Measurements from ENCODE around the gene ADAMTSL3. TPM values are rescaled to one million over a fixed set of nuclear protein-coding genes. Genes with fewer than 3 reads are reported as not detected.

Gene ADAMTSL3
- total and polyA plus RNA-seq, 4 donors: 0.85 to 58.2 (median 7.9) TPM

DNA sequence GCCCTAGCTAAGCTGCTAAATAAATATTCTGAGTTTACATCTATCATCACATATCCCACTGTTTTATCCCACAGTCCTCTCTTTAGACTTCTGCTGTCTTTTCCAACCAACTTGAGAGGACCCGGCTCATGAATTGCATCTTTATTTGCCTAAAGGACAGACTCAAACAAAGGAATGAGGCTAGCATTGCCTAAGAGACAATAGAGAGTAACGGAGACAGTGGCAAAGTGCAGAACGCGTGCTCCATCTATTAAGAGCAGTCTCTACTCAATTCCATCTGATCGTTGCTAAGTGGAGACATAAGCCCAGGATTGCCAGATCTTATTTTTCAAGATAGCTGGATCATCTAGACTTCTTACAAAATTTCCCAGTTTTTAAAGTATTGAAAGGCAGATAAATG lies 2.3 kb downstream of the ADAMTSL3 start:
- no peaks in the 10 kb centered on the region for H3K9me3 ChIP-seq (ENCODE audit: control insufficient read depth in 4 of 4, insufficient read depth in 3 of 4, low read length in 3 of 4)
- TF ChIP-seq, protein P1, sequence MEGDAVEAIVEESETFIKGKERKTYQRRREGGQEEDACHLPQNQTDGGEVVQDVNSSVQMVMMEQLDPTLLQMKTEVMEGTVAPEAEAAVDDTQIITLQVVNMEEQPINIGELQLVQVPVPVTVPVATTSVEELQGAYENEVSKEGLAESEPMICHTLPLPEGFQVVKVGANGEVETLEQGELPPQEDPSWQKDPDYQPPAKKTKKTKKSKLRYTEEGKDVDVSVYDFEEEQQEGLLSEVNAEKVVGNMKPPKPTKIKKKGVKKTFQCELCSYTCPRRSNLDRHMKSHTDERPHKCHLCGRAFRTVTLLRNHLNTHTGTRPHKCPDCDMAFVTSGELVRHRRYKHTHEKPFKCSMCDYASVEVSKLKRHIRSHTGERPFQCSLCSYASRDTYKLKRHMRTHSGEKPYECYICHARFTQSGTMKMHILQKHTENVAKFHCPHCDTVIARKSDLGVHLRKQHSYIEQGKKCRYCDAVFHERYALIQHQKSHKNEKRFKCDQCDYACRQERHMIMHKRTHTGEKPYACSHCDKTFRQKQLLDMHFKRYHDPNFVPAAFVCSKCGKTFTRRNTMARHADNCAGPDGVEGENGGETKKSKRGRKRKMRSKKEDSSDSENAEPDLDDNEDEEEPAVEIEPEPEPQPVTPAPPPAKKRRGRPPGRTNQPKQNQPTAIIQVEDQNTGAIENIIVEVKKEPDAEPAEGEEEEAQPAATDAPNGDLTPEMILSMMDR (IDR thresholded peaks at IDR 0.05; ENCODE audit: control extremely low read depth, extremely low read depth): no peak
- WGBS, 2 donors: 80 to 88% methylated on average over 5 of the region's 5 CpGs
- no peaks in the 10 kb centered on the region for H3K36me3 ChIP-seq (ENCODE audit: control insufficient read depth in 4 of 4, insufficient read depth in 4 of 4, low read length in 4 of 4)
- peaks cover 0 to 15% (median 7%) of the 10 kb centered on the region in 3 donors for H3K27me3 ChIP-seq (ENCODE audit: control insufficient read depth in 3 of 3, insufficient read depth in 3 of 3, low read length in 2 of 3)
- peaks cover 0 to 24% (median 0%) of the 10 kb centered on the region in 5 donors for H3K4me1 ChIP-seq (ENCODE audit: control insufficient read depth in 5 of 5, insufficient read depth in 5 of 5, low read length in 5 of 5)
- no peak overlapping the region for H3K27ac ChIP-seq (ENCODE audit: low read depth in 1 of 2, low read length in 1 of 2)
- ATAC-seq (ENCODE audit: insufficient read depth, low FRiP score) (no peak), DNase-seq (no peak)
- no peak overlapping the region for H3K4me3 ChIP-seq
- H3K9ac ChIP-seq (ENCODE audit: insufficient read depth in 1 of 2, low read length in 2 of 2): no peak overlapping the region

DNA sequence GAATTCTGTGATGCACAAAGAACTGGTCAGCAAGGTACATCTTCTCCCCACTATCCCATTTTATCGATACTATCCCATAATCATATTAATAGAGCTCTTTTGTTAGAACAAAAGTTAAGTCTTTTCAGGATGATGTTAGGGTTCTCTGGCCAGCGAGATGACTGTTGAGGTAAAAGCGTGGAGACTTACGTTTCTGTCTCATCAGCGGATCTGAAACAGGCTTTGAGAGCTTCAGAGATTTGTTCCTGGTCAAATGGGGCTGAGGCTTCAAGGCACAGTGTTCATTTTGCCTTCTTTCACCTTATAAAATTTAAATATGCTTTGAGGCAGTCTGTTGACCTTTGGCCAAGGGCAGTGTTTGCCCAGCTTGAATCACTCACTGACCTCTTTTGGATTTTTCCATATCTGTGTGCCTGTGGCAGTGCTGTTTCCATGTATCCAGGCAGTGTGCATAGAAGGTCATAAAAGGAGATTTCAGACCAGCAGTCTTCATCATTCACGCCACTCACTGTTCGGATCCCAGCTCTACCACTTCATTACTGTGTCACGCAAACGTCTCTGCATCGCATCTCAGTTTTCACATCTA lies 3.1 kb downstream of the ADAMTSL3 start:
- Histone ChIP-seq H3K27ac (ENCODE audit: low read depth in 1 of 2, low read length in 1 of 2) (no peak overlapping the region), H3K4me1 (ENCODE audit: control insufficient read depth in 5 of 5, insufficient read depth in 5 of 5, low read length in 5 of 5) (peaks cover 0 to 24% (median 0%) of the 10 kb centered on the region in 5 donors), H3K27me3 (ENCODE audit: control insufficient read depth in 3 of 3, insufficient read depth in 3 of 3, low read length in 2 of 3) (peaks cover 0 to 14% (median 7%) of the 10 kb centered on the region in 3 donors), H3K9me3 (ENCODE audit: control insufficient read depth in 4 of 4, insufficient read depth in 3 of 4, low read length in 3 of 4) (no peaks in the 10 kb centered on the region), H3K4me3 (no peak overlapping the region), H3K9ac (ENCODE audit: insufficient read depth in 1 of 2, low read length in 2 of 2) (no peak overlapping the region), H3K36me3 (ENCODE audit: control insufficient read depth in 4 of 4, insufficient read depth in 4 of 4, low read length in 4 of 4) (no peaks in the 10 kb centered on the region)
- TF ChIP-seq, protein P1 (IDR thresholded peaks at IDR 0.05; ENCODE audit: control extremely low read depth, extremely low read depth): no peak
- ATAC-seq (ENCODE audit: insufficient read depth, low FRiP score) (no peak), DNase-seq (no peak)
- WGBS, 2 donors: 89 to 93% methylated on average over 10 of the region's 10 CpGs

DNA sequence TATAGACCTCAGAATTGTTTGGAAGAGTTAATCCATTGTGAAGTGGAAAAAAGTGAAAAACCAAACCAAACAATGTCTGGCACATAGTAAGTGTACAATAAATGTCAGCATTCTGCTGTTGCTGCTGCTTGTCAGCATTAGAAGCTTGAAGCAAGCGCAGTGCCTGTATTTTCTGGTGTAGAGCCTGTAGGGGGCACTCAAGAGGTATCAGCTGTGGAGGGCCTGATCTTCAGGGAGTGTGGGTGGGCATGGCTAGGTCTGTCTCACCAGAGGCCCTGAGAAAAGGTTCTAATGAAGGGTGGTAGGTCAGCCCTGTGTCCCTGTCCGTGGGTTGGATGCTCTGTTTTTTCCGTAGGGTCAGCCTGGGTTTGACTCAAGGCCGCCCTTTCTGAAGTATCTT lies 3.6 kb downstream of the ADAMTSL3 start:
- Histone ChIP-seq H3K4me1 (ENCODE audit: control insufficient read depth in 5 of 5, insufficient read depth in 5 of 5, low read length in 5 of 5) (peaks cover 0 to 24% (median 0%) of the 10 kb centered on the region in 5 donors), H3K27ac (ENCODE audit: low read depth in 1 of 2, low read length in 1 of 2) (peak overlapping the region in 1 of 2 donors; percentile 45), H3K9me3 (ENCODE audit: control insufficient read depth in 4 of 4, insufficient read depth in 3 of 4, low read length in 3 of 4) (no peaks in the 10 kb centered on the region), H3K9ac (ENCODE audit: insufficient read depth in 1 of 2, low read length in 2 of 2) (no peak overlapping the region), H3K4me3 (no peak overlapping the region), H3K27me3 (ENCODE audit: control insufficient read depth in 3 of 3, insufficient read depth in 3 of 3, low read length in 2 of 3) (peaks cover 0 to 9% (median 7%) of the 10 kb centered on the region in 3 donors), H3K36me3 (ENCODE audit: control insufficient read depth in 4 of 4, insufficient read depth in 4 of 4, low read length in 4 of 4) (no peaks in the 10 kb centered on the region)
- DNase-seq: no peak
- no peak for ATAC-seq (ENCODE audit: insufficient read depth, low FRiP score)
- TF ChIP-seq, protein P1 (IDR thresholded peaks at IDR 0.05; ENCODE audit: control extremely low read depth, extremely low read depth): no peak
- 83 to 89% methylated on average over 4 of the region's 4 CpGs for WGBS, 2 donors

Measured in lung (tissue), 12 donors.